CD4-positive, alpha-beta T cell treated with Interleukin-2 at 100 ng/mL for 4 hours (primary cell): ENCODE results near the gene ZNF555.
"Not testable (repeated sequence)": the region's sequence is repeated elsewhere in the genome, so short reads cannot be mapped to it uniquely, and the experiment has no call there.

ENCODE experiments used
- DNase-seq: peaks from one replicate; pipeline ENCODE4 v3.0.0-alpha.2; 2020; ENCODE audit warnings: low spot score

The ZNF555 gene

GRCh38 chr19:2867025-2867991, 26.0 kb downstream of the ZNF555 start, which contains the start of gene ZNF556:
Gene ZNF556, plus strand, starts transcription at chr19:2867335. Its CDS starts 87 bp downstream, at chr19:2867422.
- DNase-seq = no peak

- no peak for DNase-seq
These were observed 28.3 kb downstream of the ZNF555 start for GRCh38 chr19:2869618-2870017.

DNA sequence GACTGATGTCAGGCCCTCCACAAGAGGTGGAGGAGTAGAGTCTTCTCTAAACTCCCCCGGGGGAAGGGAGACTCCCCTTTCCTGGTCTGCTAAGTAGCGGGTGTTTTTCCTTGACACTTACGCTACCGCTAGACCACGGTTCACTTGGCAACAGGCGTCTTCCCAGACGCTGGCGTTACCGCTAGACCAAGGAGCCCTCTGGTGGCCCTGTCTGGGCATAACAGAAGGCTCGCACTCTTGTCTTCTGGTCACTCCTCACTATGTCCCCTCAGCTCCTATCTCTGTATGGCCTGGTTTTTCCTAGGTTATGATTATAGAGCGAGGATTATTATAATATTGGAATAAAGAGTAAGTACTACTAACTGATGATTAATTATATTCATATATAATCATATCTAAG, 30.9 kb downstream of the ZNF555 start:
- peak; percentile 10 for DNase-seq

GRCh38 chr19:2877398-2878331, 36.4 kb downstream of the ZNF555 start:
- no peak for DNase-seq

GRCh38 chr19:2883686-2884439, 42.6 kb downstream of the ZNF555 start:
- no peak for DNase-seq

GRCh38 chr19:2885736-2886135, 44.5 kb downstream of the ZNF555 start:
- no peak for DNase-seq

GRCh38 chr19:2887391-2887914, 46.2 kb downstream of the ZNF555 start:
- DNase-seq = peak; percentile 56

DNA sequence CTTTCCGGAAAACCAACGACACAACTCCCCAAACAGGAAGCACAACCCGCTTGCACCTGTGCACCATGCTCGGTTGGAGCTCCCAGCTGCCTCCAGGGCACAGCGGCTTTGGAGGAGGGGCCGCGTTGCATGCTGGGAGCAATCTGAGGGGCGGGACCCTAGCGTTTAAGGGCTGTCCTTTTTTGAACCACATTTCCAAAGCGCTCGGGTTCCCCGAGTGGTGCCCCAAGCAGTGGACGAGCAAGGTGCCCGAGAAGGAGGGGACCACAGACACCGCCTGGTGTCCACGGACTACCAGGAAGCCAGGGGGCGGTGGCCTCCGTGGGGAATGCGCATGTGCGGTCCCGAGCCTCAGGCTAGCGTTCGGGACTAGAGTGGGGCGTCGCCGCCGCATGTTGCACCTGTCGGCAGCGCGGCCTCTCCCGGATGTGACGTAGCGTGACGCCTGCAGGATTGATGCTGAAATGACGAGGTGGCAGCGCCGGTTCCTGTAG, 47.5 kb downstream of the ZNF555 start:
- peak; percentile 50 for DNase-seq

DNA sequence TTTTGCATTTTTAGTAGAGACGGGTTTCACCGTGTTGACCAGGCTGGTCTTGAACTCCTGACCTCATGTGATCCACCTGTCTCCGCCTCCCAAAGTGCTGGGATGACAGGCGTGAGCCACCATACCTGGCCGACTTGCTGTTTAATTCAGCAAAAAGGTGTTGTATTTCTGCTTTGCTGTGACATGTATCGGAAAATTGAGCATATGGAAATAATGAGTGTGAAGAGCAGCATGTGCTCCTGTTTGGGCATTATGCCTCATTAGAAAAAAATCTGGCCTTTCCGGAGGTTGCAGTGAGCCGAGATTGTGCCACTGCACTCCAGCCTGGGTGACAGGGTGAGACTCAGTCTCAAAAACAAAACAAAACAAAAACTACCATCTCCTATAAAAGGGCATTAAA, 49.3 kb downstream of the ZNF555 start:
- DNase-seq = not testable (repeated sequence)

- DNase-seq = no peak
These were observed 55.4 kb downstream of the ZNF555 start for GRCh38 chr19:2896694-2897093.

DNA sequence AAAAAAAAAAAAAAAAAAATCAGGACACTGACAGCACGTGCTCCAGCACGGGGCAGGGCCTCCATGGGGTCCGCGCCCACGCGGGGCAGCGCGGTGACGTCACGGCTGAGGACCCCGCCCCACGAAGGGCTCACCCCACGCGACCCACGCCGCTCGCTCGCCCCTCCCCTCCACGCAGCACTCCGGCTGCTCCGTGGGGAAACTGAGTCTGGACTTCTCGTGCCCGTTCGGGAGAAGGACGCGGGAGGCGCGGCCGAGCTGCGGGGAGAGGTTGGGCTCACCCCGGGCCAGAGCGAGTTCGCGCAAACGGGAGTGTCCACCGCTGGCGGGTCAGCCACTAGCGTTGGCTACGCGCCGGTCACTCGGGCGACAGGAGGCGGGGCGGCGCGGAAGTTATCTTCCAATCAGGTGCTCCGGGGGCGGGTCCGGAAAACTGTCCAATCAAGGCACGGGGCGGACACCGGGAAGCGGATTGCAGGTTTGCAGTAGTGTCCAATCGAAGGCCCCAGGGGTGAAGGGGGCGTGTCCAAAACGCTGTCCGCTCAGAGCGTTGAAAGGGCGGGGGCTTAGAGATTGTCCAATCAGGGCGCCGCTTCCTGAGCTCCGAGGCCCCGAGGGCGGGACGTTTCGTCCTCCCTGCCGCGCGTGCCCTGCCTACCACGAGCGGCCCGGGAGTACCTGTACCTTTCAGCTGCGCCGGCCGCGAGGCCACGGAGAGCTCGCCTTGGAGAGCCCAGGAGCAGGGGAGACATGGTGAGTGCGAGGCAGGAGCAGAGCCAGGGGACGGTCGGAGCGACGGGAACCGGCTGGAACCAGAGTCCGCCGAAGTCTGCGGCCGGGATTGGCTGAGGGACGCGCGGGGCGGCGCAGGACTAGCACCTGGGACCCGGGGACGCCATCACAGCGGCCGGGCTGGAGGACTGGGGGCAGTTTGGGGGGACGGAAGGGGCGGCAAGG, 59.3 kb downstream of the ZNF555 start, which contains the start of gene ZNF57:
ZNF57 (plus strand) TSS at position 633 of the 957 bp plus-strand sequence; CDS start at position 751, 118 bp downstream.
- DNase-seq = peak; percentile 97

GRCh38 chr19:2902590-2903218, 61.4 kb downstream of the ZNF555 start:
- DNase-seq = no peak

DNA sequence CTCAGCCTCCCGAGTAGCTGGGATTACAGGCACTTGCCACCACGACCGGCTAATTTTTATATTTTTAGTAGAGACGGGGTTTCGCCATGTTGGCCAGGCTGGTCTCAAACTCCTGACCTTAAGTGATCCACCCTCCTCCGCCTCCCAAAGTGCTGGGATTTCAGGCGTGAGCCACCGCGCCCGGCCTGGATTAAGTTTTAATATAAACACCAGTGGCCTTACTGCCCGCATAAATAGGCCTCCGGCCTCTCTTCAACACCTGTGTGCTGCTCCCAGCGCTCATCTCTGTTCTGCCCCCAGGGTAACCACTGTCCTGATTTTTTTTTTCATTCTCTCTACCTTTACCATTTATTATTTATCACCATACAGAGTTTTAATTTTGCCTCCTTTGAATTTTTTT, 62.1 kb downstream of the ZNF555 start:
- DNase-seq = not testable (repeated sequence)

DNA sequence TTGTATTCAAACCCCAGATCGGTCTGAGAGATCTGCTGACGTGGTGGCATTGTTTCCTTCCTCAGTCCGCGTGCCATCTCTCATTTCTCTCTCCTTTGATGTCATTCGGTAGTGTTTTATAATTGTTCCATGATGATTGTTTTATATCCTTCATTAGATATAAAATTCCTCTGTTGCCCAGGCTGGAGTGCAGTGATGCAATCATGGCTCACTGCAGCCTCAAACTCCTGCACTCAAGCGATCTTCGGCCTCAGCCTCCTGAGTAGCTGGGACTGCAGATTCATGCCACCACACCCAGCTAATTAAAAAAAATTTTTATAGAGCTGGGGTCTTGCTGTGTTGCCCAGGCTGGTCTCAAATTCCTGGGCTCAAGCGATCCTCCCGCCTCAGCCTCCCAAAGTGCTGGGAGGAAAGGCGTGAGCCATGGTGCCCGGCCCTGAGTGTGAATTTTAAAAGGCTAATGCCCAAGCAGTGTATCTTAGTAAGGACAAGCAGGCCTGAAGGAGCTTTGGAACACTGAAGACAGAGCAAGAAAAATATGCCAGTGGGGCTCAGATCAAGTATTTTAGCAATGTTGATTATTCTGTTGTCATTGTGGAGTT, 64.7 kb downstream of the ZNF555 start:
- no peak for DNase-seq

- no peak for DNase-seq
These were observed 65.4 kb downstream of the ZNF555 start for GRCh38 chr19:2906631-2907195.
